GM23338 (cell line): ENCODE results near the gene TGFB1. TPM values are rescaled to one million over a fixed set of nuclear protein-coding genes. Genes with fewer than 3 reads are reported as not detected.
"Not testable (repeated sequence)": the region's sequence is repeated elsewhere in the genome, so short reads cannot be mapped to it uniquely, and the experiment has no call there.

Source experiments
- ATAC-seq: fragments of 200-7000 bp; cut with Tn5 transposase; 3 replicates; pipeline ENCODE4 v1.9.1; 2020
- DNase-seq: peaks from one replicate; pipeline ENCODE4 v3.0.0-alpha.2; 2015; ENCODE audit warnings: low spot score
- H2AFZ ChIP-seq: fragments of 200-600 bp; sonication (generic); 2 replicates; pipeline ENCODE4 v1.8.0; 2016; ENCODE audit warnings: antibody characterized with exemption, mild to moderate bottlenecking, moderate library complexity
- H3F3A ChIP-seq: fragments of 200-600 bp; sonication (generic); replicated peaks from 2 replicates; pipeline ENCODE4 v1.8.0; 2017; ENCODE audit warnings: antibody characterized with exemption, mixed run types, low read depth
- H3K27ac ChIP-seq: fragments of 200-600 bp; sonication (generic); 2 replicates; pipeline ENCODE4 v1.6.1; 2016; ENCODE audit warnings: low read depth
- H3K27me3 ChIP-seq: fragments of 200-600 bp; sonication (generic); 2 replicates; pipeline ENCODE4 v1.8.0; 2016; ENCODE audit warnings: mild to moderate bottlenecking, mixed run types, moderate library complexity; ENCODE audit not compliant: insufficient read depth
- H3K36me3 ChIP-seq: fragments of 200-600 bp; sonication (generic); 2 replicates; pipeline ENCODE4 v1.8.0; 2016; ENCODE audit warnings: mild to moderate bottlenecking; ENCODE audit not compliant: insufficient read depth
- H3K4me1 ChIP-seq: fragments of 200-600 bp; sonication (generic); 2 replicates; pipeline ENCODE4 v1.8.0; 2016; ENCODE audit warnings: mild to moderate bottlenecking, moderate library complexity; ENCODE audit not compliant: insufficient read depth
- H3K4me2 ChIP-seq: fragments of 200-600 bp; sonication (generic); 2 replicates; pipeline ENCODE4 v1.7.1; 2017; ENCODE audit warnings: mixed run types
- H3K4me3 ChIP-seq: fragments of 200-600 bp; sonication (generic); 2 replicates; pipeline ENCODE4 v1.6.1; 2016; ENCODE audit warnings: mixed run types
- H3K79me2 ChIP-seq: fragments of 200-600 bp; sonication (generic); replicated peaks from 2 replicates; pipeline ENCODE4 v1.8.0; 2017; ENCODE audit warnings: mild to moderate bottlenecking; ENCODE audit not compliant: insufficient read depth
- H3K9me2 ChIP-seq: fragments of 200-600 bp; sonication (generic); 2 replicates; pipeline ENCODE4 v1.8.0; 2017; ENCODE audit not compliant: insufficient read depth
- H4K20me1 ChIP-seq: fragments of 200-600 bp; sonication (generic); replicated peaks from 2 replicates; pipeline ENCODE4 v1.8.0; 2017; ENCODE audit warnings: mild to moderate bottlenecking; ENCODE audit not compliant: insufficient read depth
- H3K27ac Mint-ChIP-seq: 2 replicates; pipeline ENCODE4 v1.8.0; 2020; ENCODE audit warnings: inconsistent platforms, mild to moderate bottlenecking, moderate library complexity, mixed read lengths
- H3K27me3 Mint-ChIP-seq: 3 replicates; pipeline ENCODE4 v1.8.0; 2022; ENCODE audit warnings: low read depth, mild to moderate bottlenecking, moderate library complexity, mixed read lengths, inconsistent platforms; ENCODE audit not compliant: insufficient read depth, poor library complexity
- H3K36me3 Mint-ChIP-seq: 3 replicates; pipeline ENCODE4 v1.8.0; 2021; ENCODE audit warnings: low read depth, mild to moderate bottlenecking, inconsistent platforms, moderate library complexity, mixed read lengths
- H3K4me1 Mint-ChIP-seq: 3 replicates; pipeline ENCODE4 v1.8.0; 2020; ENCODE audit warnings: mild to moderate bottlenecking, inconsistent platforms, mixed read lengths
- H3K4me3 Mint-ChIP-seq: 3 replicates; pipeline ENCODE4 v1.8.0; 2021; ENCODE audit warnings: moderate library complexity, mild to moderate bottlenecking, inconsistent platforms, mixed read lengths
- H3K9me3 Mint-ChIP-seq: 3 replicates; pipeline ENCODE4 v1.8.0; 2020; ENCODE audit warnings: moderate library complexity, mild to moderate bottlenecking, inconsistent platforms, mixed read lengths
- EZH2 ChIP-seq: fragments of 200-600 bp; sonication (generic); IDR thresholded peaks from one replicate; pipeline ENCODE4 v1.8.0; 2017; ENCODE audit warnings: antibody characterized with exemption, mild to moderate bottlenecking, low read depth; ENCODE audit not compliant: unreplicated experiment
- ZNF331 ChIP-seq: fragments of 250-450 bp; sonication (Bioruptor Pico); IDR thresholded peaks from 2 replicates; pipeline ENCODE4 v1.5.0; 2020; ENCODE audit warnings: low read depth, mild to moderate bottlenecking, moderate library complexity
- polyA plus RNA-seq: library from polyadenylated mRNA; unstranded; fragments of >200 nt; fragmentation: Nextera tagmentation; extraction: Ambion mirVana; gene quantifications from 2 replicates; pipeline ENCODE4 v1.2.1, GENCODE V29; 2016
- total RNA-seq: library from RNA; depleted of rRNA; stranded (reverse); fragments of >200 nt; shearing (Covaris generic); gene quantifications from 2 replicates; pipeline ENCODE4 v1.2.3, GENCODE V29; 2014
- TF ChIP-seq, protein P1 (sequence below): IDR thresholded peaks from 2 replicates; pipeline ENCODE4 v1.6.1; 2016; ENCODE audit warnings: antibody characterized with exemption
- TF ChIP-seq, protein P2 (sequence below): fragments of 250-450 bp; sonication (Bioruptor Pico); IDR thresholded peaks from 2 replicates; pipeline ENCODE4 v1.5.0; 2020; ENCODE audit warnings: mild to moderate bottlenecking, moderate library complexity

TGFB1 gene
- total and polyA plus RNA-seq, 2 experiments from 2014 or later: 0.99 to 7.9 TPM

DNA sequence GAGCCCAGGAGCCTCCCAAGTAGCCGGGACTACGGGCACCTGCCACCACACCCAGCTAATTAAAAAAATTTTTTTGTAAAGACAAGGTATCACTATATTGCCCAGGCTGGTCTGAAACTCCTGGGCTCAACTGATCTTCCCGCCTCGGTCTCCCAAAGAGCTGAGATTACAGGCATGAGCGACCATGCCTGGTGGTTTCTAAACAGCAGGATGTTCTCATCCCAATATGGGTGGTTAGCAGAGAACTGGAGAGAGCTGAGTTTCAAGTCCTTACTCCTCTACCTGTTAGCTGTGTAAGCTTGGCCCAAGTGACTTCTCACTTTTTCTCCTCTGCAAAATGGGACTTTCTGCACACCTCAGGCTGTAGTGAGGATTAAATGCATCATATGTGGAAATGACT, 30.6 kb upstream of the TGFB1 start (continued):
- TF ChIP-seq, protein P1, sequence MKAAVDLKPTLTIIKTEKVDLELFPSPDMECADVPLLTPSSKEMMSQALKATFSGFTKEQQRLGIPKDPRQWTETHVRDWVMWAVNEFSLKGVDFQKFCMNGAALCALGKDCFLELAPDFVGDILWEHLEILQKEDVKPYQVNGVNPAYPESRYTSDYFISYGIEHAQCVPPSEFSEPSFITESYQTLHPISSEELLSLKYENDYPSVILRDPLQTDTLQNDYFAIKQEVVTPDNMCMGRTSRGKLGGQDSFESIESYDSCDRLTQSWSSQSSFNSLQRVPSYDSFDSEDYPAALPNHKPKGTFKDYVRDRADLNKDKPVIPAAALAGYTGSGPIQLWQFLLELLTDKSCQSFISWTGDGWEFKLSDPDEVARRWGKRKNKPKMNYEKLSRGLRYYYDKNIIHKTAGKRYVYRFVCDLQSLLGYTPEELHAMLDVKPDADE: no peak
- TF ChIP-seq EZH2 (no peak), ZNF331 (CRISPR knock-in tag) (no peak)
- TF ChIP-seq, protein P2, sequence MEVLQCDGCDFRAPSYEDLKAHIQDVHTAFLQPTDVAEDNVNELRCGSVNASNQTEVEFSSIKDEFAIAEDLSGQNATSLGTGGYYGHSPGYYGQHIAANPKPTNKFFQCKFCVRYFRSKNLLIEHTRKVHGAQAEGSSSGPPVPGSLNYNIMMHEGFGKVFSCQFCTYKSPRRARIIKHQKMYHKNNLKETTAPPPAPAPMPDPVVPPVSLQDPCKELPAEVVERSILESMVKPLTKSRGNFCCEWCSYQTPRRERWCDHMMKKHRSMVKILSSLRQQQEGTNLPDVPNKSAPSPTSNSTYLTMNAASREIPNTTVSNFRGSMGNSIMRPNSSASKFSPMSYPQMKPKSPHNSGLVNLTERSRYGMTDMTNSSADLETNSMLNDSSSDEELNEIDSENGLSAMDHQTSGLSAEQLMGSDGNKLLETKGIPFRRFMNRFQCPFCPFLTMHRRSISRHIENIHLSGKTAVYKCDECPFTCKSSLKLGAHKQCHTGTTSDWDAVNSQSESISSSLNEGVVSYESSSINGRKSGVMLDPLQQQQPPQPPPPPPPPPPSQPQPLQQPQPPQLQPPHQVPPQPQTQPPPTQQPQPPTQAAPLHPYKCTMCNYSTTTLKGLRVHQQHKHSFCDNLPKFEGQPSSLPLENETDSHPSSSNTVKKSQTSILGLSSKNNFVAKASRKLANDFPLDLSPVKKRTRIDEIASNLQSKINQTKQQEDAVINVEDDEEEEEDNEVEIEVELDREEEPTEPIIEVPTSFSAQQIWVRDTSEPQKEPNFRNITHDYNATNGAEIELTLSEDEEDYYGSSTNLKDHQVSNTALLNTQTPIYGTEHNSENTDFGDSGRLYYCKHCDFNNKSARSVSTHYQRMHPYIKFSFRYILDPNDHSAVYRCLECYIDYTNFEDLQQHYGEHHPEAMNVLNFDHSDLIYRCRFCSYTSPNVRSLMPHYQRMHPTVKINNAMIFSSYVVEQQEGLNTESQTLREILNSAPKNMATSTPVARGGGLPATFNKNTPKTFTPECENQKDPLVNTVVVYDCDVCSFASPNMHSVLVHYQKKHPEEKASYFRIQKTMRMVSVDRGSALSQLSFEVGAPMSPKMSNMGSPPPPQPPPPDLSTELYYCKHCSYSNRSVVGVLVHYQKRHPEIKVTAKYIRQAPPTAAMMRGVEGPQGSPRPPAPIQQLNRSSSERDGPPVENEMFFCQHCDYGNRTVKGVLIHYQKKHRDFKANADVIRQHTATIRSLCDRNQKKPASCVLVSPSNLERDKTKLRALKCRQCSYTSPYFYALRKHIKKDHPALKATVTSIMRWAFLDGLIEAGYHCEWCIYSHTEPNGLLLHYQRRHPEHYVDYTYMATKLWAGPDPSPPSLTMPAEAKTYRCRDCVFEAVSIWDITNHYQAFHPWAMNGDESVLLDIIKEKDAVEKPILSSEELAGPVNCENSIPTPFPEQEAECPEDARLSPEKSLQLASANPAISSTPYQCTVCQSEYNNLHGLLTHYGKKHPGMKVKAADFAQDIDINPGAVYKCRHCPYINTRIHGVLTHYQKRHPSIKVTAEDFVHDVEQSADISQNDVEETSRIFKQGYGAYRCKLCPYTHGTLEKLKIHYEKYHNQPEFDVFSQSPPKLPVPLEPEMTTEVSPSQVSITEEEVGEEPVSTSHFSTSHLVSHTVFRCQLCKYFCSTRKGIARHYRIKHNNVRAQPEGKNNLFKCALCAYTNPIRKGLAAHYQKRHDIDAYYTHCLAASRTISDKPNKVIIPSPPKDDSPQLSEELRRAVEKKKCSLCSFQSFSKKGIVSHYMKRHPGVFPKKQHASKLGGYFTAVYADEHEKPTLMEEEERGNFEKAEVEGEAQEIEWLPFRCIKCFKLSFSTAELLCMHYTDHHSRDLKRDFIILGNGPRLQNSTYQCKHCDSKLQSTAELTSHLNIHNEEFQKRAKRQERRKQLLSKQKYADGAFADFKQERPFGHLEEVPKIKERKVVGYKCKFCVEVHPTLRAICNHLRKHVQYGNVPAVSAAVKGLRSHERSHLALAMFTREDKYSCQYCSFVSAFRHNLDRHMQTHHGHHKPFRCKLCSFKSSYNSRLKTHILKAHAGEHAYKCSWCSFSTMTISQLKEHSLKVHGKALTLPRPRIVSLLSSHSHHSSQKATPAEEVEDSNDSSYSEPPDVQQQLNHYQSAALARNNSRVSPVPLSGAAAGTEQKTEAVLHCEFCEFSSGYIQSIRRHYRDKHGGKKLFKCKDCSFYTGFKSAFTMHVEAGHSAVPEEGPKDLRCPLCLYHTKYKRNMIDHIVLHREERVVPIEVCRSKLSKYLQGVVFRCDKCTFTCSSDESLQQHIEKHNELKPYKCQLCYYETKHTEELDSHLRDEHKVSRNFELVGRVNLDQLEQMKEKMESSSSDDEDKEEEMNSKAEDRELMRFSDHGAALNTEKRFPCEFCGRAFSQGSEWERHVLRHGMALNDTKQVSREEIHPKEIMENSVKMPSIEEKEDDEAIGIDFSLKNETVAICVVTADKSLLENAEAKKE (CRISPR knock-in tag): no peak

DNA sequence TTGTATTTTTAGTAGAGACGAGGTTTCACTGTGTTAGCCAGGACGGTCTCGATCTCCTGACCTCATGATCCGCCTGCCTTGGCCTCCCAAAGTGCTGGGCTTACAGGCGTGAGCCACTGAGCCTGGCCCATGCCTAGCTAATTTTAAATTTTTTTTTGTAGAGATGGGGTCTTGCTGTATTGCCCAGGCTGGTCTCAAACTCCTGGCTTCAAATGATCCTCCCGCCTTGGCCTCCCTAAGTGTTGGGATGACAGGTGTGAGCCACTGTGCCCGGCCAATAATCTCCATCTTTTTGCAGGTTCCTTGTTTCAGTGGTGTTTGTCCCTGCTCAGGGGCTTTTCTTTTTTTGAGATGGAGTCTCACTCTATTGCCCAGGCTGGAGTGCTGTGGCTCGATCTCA, 27.8 kb upstream of the TGFB1 start:
- H3K27ac Mint-ChIP-seq, H3K79me2 ChIP-seq, DNase-seq, H3K9me3 Mint-ChIP-seq, H3K27ac ChIP-seq, H3K9me2 ChIP-seq, H4K20me1 ChIP-seq, H3K27me3 ChIP-seq, H3K4me1 ChIP-seq, H2AFZ ChIP-seq, H3K4me1 Mint-ChIP-seq, H3K36me3 ChIP-seq, H3K4me3 Mint-ChIP-seq, ATAC-seq, H3K4me3 ChIP-seq, H3K4me2 ChIP-seq, H3F3A ChIP-seq, H3K36me3 Mint-ChIP-seq: not testable (repeated sequence)
- peaks cover 12% of the 10 kb centered on the region for H3K27me3 Mint-ChIP-seq
